Activated CD8-positive, alpha-beta memory T cell treated with anti-CD3 and anti-CD28 coated beads, Interleukin-2, amount 50 U/mL, for 1 hour (primary cell): ENCODE results near the gene PAFAH1B2.
"Not testable (repeated sequence)": the region's sequence is repeated elsewhere in the genome, so short reads cannot be mapped to it uniquely, and the experiment has no call there.

Experiments
- DNase-seq: peaks from one replicate; pipeline ENCODE4 v3.0.0-alpha.2; 2020; ENCODE audit errors: extremely low read depth

Gene PAFAH1B2

DNA sequence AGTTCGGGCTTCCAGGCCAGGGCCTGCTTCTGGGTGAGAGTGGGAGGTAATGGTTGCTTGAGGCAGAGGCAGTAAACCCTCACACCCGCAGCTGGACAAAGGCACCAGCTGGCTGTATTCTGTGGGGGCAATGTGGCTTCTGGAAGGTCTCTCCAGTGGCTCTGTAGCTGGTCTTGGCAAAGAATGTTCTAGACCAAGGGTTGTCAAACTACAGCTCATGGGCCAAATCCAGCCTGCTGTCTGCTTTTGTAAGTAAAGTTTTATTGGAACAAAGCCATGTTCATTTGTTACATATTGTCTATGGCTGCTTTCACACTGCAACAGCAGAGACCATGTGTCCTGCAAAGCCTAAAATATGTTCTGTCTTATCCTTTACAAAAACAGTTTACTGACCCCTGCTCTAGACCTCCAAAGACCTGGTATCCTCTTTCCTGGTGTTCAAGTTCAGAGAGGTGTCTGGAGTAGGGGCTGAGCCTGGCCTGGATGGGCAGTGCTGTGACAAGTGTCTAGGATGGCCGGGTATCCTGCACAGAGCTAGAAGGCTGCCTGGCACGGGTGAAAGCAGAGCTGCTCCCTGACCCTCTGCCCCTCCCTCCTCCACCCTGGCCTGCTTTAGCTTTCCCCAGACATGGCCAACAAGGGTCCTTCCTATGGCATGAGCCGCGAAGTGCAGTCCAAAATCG, 58.4 kb downstream of the PAFAH1B2 start:
- no peak for DNase-seq

DNA sequence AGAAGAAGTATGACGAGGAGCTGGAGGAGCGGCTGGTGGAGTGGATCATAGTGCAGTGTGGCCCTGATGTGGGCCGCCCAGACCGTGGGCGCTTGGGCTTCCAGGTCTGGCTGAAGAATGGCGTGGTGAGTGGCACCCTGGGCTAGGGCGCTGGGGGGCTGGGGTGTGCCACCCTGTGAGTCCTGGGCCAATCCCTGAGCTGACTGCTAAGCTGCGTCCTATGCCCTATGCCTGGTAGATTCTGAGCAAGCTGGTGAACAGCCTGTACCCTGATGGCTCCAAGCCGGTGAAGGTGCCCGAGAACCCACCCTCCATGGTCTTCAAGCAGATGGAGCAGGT, 59.0 kb downstream of the PAFAH1B2 start:
- no peak for DNase-seq

DNA sequence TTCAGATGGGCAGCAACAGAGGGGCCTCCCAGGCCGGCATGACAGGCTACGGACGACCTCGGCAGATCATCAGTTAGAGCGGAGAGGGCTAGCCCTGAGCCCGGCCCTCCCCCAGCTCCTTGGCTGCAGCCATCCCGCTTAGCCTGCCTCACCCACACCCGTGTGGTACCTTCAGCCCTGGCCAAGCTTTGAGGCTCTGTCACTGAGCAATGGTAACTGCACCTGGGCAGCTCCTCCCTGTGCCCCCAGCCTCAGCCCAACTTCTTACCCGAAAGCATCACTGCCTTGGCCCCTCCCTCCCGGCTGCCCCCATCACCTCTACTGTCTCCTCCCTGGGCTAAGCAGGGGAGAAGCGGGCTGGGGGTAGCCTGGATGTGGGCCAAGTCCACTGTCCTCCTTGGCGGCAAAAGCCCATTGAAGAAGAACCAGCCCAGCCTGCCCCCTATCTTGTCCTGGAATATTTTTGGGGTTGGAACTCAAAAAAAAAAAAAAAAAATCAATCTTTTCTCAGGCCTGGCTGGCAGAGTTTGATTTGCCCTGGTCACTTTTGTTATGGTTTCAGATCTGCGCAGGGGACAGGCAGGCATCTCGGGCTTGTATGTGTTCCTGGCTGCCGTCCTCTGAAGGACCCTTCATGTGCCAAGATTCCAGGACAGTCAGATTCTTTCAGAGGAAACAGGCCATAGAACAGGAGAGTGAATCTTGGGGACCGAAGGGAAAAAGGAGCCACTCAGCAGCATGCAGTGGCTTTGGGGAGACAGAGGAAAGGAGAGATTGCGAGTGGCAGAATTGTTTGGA, 60.4 kb downstream of the PAFAH1B2 start:
- no peak for DNase-seq

DNA sequence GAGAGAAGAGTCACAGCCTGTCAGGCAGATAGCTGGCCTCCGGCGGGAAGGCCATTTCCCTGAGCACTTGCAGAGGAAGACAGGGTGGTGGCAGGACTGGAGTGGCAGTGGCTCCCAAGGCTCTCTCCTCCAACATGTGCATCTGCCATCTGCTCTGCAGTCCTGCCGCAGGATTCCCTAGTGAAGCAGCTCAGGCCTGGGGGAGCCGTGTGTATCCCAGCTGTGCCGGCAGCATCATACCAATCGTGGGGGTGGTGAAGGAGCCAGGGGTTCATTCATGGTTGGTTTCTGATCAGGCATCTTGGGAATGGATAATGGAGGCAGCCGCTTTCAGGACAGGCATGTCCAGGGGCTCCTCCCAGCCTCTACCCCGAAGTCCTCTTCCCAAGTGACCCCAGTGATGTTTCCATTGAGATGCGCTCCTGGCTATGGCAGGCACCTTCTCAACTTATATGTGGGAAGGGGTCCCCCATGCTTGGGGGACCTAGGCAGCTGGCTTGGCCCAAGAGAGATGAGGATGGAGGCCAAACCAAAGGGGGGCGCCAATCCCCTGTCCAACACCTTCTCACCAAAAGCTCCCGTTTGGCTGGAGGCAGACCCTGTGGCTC, 61.2 kb downstream of the PAFAH1B2 start:
- no peak for DNase-seq

DNA sequence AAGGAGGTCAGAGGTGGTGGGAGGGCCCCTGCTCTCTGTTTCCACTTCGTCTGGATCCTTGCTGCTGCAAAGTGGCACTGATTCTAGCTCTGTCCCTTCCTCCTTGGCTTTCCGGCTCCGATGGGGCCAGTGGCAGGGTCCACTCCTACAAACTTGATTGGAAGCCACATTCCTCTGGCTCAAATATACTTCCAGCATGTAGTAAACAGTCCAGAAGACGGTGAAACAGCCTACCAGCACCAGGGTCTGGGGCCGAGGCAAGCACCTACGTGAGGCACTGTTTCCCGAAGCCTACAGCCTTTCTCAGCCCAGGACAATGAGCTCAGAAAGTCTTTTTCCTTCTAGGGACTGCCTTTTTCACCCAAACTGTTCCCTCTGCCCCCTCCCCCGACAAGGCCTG, 62.0 kb downstream of the PAFAH1B2 start:
- not testable (repeated sequence) for DNase-seq

- not testable (repeated sequence) for DNase-seq
Observed at GRCh38 chr11:117206859-117207258, 62.8 kb downstream of the PAFAH1B2 start.

DNA sequence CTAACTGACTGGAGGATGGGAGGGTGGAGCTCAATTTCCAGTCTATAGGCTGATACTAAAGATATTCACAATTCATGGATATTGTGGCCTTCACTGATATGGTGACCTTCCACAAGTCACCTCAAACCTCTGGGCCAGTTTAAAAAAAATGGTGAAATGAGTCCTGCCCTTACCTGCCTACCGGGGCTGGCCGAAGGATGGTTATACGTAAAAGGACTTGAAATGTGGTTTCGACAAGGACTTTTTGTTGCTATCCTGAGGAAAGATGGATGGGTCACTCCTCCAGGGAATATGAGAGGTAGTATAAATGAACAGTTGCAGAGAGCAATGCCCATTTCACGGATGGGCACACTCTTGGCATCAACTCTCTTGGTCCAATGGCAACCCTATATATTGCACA, 63.4 kb downstream of the PAFAH1B2 start:
- DNase-seq: not testable (repeated sequence)

DNA sequence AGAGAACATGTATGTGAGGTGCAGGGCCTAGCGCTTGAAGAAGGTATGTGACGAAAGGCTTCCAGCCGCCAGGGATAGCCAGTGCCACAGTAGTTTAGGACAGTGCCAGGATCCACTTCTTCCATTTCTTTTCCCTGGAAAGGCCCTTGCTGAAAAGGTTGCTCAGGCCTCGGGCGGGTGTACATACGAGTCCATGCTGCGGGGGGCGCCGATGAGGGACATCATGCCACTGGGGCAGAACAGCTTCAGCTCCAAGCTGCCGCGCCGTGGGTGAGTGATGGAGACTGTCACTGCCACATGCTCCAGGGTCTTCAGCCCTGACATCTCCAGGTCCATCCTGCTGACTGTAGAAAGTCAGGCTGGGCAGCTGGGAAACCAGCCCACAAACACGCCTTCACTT, 64.6 kb downstream of the PAFAH1B2 start:
- not testable (repeated sequence) for DNase-seq

- not testable (repeated sequence) for DNase-seq
Observed at GRCh38 chr11:117209351-117210125, 65.5 kb downstream of the PAFAH1B2 start.

- no peak for DNase-seq
Observed at GRCh38 chr11:117210620-117211019, 66.5 kb downstream of the PAFAH1B2 start.

DNA sequence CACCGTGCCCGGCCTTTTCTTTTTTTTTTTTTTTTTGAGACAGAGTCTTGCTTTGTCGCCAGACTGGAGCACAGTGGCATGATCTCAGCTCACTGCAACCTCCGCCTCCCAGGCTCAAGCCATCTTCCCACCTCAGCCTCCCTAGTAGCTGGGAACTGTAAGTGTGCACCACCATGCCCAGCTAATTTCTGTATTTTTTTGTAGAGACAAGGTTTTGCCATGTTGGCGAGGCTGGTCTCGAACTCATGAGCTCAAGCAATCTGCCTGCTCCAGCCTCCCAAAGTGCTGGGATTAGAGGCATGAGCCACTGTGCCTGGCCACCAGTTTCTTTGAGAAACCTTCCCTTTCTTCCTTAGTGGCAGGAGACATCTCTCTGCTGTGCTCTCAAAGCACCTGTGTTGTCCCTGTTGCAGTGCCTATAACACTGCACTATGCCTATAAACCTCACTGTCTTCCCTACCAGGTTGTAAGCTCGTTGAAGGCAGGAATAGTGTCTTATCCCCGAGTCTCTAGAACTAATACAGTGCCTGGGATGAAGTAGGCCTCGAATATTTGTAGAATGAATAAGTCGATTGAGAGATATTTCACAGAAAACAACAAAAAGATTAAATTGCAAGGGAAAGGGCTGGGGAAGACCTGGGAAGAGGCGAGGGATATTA, 68.7 kb downstream of the PAFAH1B2 start:
- DNase-seq: no peak

DNA sequence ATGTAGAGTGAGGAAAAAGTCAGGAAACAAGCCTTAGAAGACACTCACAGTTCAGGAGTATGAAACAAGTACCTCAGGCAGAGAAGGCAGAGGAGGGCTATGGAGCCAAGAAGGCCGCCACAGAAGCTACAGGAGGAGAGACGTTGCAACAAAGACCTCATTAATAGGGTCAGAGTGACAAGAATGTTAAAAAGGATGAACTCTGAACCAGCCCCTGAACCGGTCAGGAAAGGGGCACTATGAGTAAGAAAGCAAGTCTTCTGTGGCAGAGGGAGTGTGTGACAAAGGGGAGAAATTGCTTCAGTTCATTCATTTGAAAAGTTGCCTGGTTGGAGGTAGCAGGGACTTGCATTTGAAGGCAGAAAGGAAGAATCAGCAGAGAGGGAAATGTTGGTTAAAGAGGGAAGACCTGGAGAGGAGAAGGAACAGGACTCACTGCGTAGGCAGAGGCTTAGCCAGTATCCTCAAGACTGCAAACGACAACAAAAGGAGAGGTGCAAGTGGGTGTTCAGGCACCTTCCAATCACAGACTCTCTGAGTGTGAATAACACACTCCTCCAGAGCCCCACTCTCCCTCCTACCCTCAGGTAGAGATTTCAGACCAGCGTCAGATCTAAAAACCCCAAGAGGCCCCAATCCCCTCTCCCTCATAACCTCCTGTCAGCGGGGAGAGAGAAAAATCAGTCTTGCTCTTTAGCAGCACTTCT, 70.5 kb downstream of the PAFAH1B2 start:
- DNase-seq: no peak

DNA sequence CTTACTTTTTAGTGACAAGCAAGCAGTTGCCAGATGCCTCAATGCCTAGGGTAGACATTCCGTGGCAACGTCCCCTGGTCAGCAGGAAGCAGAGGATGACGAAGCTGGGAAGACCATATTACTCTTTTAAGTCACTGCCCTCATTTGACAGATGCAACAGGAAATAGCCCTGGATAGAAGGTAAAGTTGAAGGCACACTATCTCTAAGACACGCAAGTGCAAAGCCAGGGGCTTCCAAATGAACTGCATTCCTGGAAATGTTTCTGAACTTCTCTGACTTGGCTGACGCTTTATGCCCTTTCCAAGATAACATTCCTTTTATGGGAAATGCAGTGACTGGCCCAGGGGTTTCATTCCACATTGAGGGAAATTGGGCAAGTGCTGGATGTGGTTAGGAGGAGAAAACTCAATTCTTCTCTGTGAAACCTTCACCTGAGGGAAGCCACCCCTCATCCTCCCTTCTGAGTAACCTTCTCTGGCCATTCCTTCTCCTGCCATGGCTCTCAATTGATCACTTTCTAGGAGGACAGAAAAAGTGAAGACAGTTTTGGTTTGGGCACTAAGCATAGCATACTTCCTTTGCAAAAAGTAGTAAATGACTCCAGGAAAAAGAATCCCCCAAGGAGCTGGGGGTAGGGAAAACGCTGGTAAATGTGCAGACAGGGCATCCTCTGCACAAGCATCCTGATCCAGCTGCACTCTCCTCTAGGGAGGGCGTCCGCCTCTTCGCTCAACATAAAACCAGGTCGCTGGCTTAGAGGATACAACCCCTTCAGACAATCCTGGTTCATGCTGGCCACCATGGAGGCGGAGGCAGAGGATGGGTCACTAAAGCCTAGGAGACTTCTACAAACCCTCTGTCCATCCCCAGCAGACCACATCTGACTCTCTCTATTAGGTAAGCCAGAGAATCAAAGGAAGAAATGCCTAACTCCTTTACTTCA, 73.3 kb downstream of the PAFAH1B2 start:
- DNase-seq: no peak

- no peak for DNase-seq
Observed at GRCh38 chr11:117218133-117218915, 74.2 kb downstream of the PAFAH1B2 start.

DNA sequence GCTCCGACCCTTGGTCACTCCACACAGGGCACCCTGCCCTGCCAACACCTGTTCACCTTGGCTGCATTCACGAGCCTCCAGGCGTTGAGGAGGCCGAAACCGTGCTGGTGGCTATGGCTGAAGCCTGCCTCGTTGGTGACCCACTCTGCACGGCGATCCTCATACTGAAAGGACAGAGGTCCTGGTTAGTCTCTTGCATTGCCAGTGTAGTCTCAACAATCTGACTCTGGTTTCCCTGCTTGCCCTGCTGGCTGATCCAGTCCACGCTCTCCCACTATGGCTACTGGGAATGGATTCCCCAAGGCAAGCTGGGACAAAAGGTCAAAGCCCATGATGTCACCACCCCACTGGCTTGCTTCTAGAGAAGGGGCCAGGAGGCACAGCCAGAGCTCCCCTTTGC, 74.9 kb downstream of the PAFAH1B2 start:
- no peak for DNase-seq

- DNase-seq: no peak
Observed at GRCh38 chr11:117219455-117219854, 75.4 kb downstream of the PAFAH1B2 start.

DNA sequence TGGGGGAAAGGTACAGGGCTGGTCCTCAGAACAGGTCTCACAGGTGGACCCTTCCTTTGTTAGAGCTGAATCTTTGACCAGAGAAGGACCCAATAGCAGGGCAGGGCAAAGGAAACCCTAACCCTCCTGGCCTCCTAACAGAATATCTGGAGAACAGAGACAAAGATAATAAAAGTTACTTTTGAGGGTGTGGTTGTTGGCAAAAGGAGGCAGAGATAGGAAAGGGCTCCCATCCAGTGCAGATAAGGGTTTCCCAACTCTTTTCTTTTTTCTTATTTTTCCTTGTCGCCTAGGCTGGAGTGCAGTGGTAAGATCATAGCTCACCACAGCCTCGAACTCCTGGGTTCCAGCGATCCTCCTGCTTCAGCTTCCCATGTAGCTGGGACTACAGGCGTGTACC, 75.9 kb downstream of the PAFAH1B2 start:
- no peak for DNase-seq

DNA sequence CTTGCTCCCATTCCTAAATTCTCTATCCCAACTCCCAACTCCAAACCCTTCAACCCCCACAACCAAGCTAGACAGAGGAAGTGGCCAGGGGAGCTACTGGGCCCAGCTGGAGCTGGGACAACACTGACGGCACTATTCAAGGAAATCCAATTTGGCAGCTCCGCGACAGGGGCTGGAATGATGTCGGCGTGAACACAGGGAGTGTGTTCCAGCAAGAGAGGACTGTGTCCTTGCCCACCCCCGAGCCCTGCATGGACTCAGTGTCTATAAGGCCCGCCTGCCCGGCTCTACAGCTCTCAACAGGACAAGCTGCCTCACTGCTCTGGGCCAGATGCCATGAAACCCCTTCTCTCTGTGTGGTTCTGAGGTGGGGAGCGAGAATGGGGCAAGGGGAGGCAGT, 76.5 kb downstream of the PAFAH1B2 start:
- no peak for DNase-seq
